Measurements from ENCODE around the gene SLC22A2. TPM values are rescaled to one million over a fixed set of nuclear protein-coding genes. Genes with fewer than 3 reads are reported as not detected.
A peak's percentile ranks its signal among the peaks of the same experiment; 100 is the strongest.

SLC22A2 gene
- total RNA-seq, 1 donor from 2014 or later = not detected

- Mint-ChIP-seq H3K27me3 (ENCODE audit: low read depth) (no peaks in the 10 kb centered on the region), H3K9me3 (ENCODE audit: low read depth) (peaks cover 9% of the 10 kb centered on the region), H3K27ac (ENCODE audit: unreplicated experiment) (peak overlapping the region; percentile 84), H3K4me1 (ENCODE audit: low read depth) (peaks cover 47% of the 10 kb centered on the region), H3K36me3 (ENCODE audit: low read depth) (peaks cover 4% of the 10 kb centered on the region), H3K4me3 (ENCODE audit: unreplicated experiment) (no peak overlapping the region)
- no peak for DNase-seq (ENCODE audit: low spot score)
- no peak for TF ChIP-seq CTCF (IDR thresholded peaks at IDR 0.05)
Measured at GRCh38 chr6:160203076-160203475, 55.5 kb downstream of the SLC22A2 start.

DNA sequence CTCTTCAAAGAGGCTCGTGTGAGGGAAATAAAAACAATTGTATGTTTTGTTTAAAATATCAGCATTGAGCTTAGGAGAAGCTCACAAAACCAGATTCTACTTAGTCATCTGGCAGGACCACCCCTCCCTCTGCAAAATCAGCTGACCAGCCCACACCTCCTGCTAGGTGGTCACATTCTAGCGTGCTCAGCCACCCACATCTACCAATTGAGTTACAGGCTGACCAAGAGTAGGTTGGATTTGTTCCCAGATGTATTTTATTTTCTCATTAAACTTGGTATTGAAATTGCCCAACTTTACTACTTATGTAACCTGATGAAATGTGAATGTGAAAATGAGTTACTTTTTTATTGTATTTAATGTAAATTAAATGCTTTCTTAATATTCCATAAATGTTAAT is 56.2 kb downstream of the SLC22A2 start:
- Mint-ChIP-seq H3K36me3 (ENCODE audit: low read depth) (no peaks in the 10 kb centered on the region), H3K27ac (ENCODE audit: unreplicated experiment) (peak overlapping the region; percentile 30), H3K4me1 (ENCODE audit: low read depth) (peaks cover 47% of the 10 kb centered on the region), H3K27me3 (ENCODE audit: low read depth) (no peaks in the 10 kb centered on the region), H3K4me3 (ENCODE audit: unreplicated experiment) (no peak overlapping the region), H3K9me3 (ENCODE audit: low read depth) (peaks cover 7% of the 10 kb centered on the region)
- no peak for TF ChIP-seq CTCF (IDR thresholded peaks at IDR 0.05)
- no peak for DNase-seq (ENCODE audit: low spot score)

- no peak overlapping the region for H3K4me3 Mint-ChIP-seq (ENCODE audit: unreplicated experiment)
- no peaks in the 10 kb centered on the region for H3K27me3 Mint-ChIP-seq (ENCODE audit: low read depth)
- no peak for TF ChIP-seq CTCF (IDR thresholded peaks at IDR 0.05)
- no peaks in the 10 kb centered on the region for H3K36me3 Mint-ChIP-seq (ENCODE audit: low read depth)
- H3K9me3 Mint-ChIP-seq (ENCODE audit: low read depth) = peaks cover 4% of the 10 kb centered on the region
- no peak for DNase-seq (ENCODE audit: low spot score)
- peak overlapping the region; percentile 1 for H3K27ac Mint-ChIP-seq (ENCODE audit: unreplicated experiment)
- peaks cover 45% of the 10 kb centered on the region for H3K4me1 Mint-ChIP-seq (ENCODE audit: low read depth)
Measured at GRCh38 chr6:160201061-160201460, 57.6 kb downstream of the SLC22A2 start.

DNA sequence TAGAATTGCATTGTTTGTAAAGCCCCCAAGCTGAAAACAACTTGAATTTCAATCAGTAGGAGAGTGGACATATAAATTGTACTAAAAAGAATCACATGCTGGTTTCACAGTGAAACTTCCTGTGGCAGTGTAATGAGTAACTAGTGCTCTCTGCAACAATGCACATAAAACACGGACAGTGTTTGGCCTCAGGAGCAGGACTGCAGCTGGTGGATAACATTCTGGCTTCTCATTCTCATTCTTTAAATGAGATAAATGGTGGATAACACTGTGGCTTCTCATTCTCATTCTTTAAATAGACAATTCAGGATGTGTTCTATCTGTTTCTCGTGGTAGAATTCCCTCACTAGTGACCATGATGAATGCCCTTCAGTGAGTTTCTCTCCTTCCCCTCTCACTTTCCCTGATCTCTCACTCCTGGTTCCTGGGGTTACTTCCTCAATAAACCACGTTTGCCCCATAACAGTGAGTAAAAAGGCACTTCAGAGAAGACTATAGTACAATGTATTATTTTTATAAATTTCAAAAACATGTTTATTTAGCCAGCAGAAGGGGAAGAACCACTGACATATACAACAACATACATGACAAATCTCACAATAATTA is 59.9 kb downstream of the SLC22A2 start:
- Mint-ChIP-seq H3K27ac (ENCODE audit: unreplicated experiment) (peak overlapping the region; percentile 11), H3K36me3 (ENCODE audit: low read depth) (peaks cover 8% of the 10 kb centered on the region)
- TF ChIP-seq CTCF (IDR thresholded peaks at IDR 0.05) = no peak

GRCh38 chr6:160197662-160198061 is 61.0 kb downstream of the SLC22A2 start:
- peaks cover 36% of the 10 kb centered on the region for H3K9me3 Mint-ChIP-seq (ENCODE audit: low read depth)
- H3K4me3 Mint-ChIP-seq (ENCODE audit: unreplicated experiment) = no peak overlapping the region
- no peak overlapping the region for H3K27ac Mint-ChIP-seq (ENCODE audit: unreplicated experiment)
- no peak for TF ChIP-seq CTCF (IDR thresholded peaks at IDR 0.05)
- H3K4me1 Mint-ChIP-seq (ENCODE audit: low read depth) = peaks cover 31% of the 10 kb centered on the region
- no peak for DNase-seq (ENCODE audit: low spot score)
- peaks cover 12% of the 10 kb centered on the region for H3K36me3 Mint-ChIP-seq (ENCODE audit: low read depth)
- H3K27me3 Mint-ChIP-seq (ENCODE audit: low read depth) = no peaks in the 10 kb centered on the region

More for the DNA sequence above, 59.9 kb downstream of the SLC22A2 start:
- no peaks in the 10 kb centered on the region for H3K27me3 Mint-ChIP-seq (ENCODE audit: low read depth)
- no peak overlapping the region for H3K4me3 Mint-ChIP-seq (ENCODE audit: unreplicated experiment)
- H3K9me3 Mint-ChIP-seq (ENCODE audit: low read depth) = peaks cover 26% of the 10 kb centered on the region
- H3K4me1 Mint-ChIP-seq (ENCODE audit: low read depth) = peaks cover 40% of the 10 kb centered on the region
- DNase-seq (ENCODE audit: low spot score) = no peak

Data from chondrocyte (in vitro differentiated cells).